Subcutaneous adipose tissue (tissue), 4 donors: Measurements from ENCODE around the gene ERC2. TPM values are rescaled to one million over a fixed set of nuclear protein-coding genes. Genes with fewer than 3 reads are reported as not detected.

ENCODE experiments used
- CTCF ChIP-seq: fragments of 450-650 bp; IDR thresholded peaks from one replicate; pipeline ENCODE4 v1.5.1; 2016; ENCODE audit warnings: low read depth, mild to moderate bottlenecking, control low read depth, antibody characterized with exemption, moderate library complexity
- total RNA-seq, 4 donors: library from RNA; depleted of rRNA; stranded (reverse); fragments of >200 nt; gene quantifications; one replicate each; pipeline ENCODE4 v1.1.0, GENCODE V29; 2016

ERC2 gene
- total RNA-seq, 4 donors from 2014 or later, result 1.1 TPM; not detected in 3

- TF ChIP-seq CTCF, result no peak
Observed at GRCh38 chr3:55494976-55495375, 973.3 kb downstream of the ERC2 start.

- TF ChIP-seq CTCF, result no peak
Observed at GRCh38 chr3:55492976-55493375, 975.3 kb downstream of the ERC2 start.

GRCh38 chr3:55491296-55491816 is 976.9 kb downstream of the ERC2 start:
- TF ChIP-seq CTCF, result no peak

- no peak for TF ChIP-seq CTCF
Observed at GRCh38 chr3:55490276-55490913, 977.9 kb downstream of the ERC2 start.

GRCh38 chr3:55489798-55490132 is 978.5 kb downstream of the ERC2 start:
- TF ChIP-seq CTCF, result no peak

- no peak for TF ChIP-seq CTCF
Observed at GRCh38 chr3:55488398-55489055, 979.7 kb downstream of the ERC2 start.

GRCh38 chr3:55487381-55488241 is 980.7 kb downstream of the ERC2 start:
- TF ChIP-seq CTCF, result no peak
